Midbrain (tissue), 1 donor: ENCODE measurements around the gene WWTR1.
A peak's percentile ranks its signal among the peaks of the same experiment; 100 is the strongest.

ENCODE experiments used
- DNase-seq: peaks from one replicate; lab custom pipeline; 2025; lab: John Stamatoyannopoulos, UW

Gene WWTR1

GRCh38 chr3:149654188-149654601 lies 3.6 kb downstream of the WWTR1 start:
- no peak for DNase-seq

- DNase-seq, result no peak
Observed at GRCh38 chr3:149653564-149653963, 4.3 kb downstream of the WWTR1 start.

- no peak for DNase-seq
Observed at GRCh38 chr3:149653136-149653535, 4.7 kb downstream of the WWTR1 start.

GRCh38 chr3:149650828-149651227 lies 7.0 kb downstream of the WWTR1 start:
- DNase-seq, result no peak

- DNase-seq, result no peak
Observed at GRCh38 chr3:149648525-149648924, 9.3 kb downstream of the WWTR1 start.

- no peak for DNase-seq
Observed at GRCh38 chr3:149647812-149648211, 10.0 kb downstream of the WWTR1 start.

GRCh38 chr3:149647285-149647684 lies 10.5 kb downstream of the WWTR1 start:
- DNase-seq, result no peak

GRCh38 chr3:149646181-149646766 lies 11.6 kb downstream of the WWTR1 start:
- DNase-seq, result no peak

GRCh38 chr3:149643963-149644362 lies 13.9 kb downstream of the WWTR1 start:
- no peak for DNase-seq

- DNase-seq, result no peak
Observed at GRCh38 chr3:149643482-149643798, 14.4 kb downstream of the WWTR1 start.

GRCh38 chr3:149640976-149641728 lies 16.7 kb downstream of the WWTR1 start:
- no peak for DNase-seq

- no peak for DNase-seq
Observed at GRCh38 chr3:149639093-149639486, 18.7 kb downstream of the WWTR1 start.

- peak; percentile 31 for DNase-seq
Observed at GRCh38 chr3:149638228-149639092, 19.4 kb downstream of the WWTR1 start.

GRCh38 chr3:149635396-149635795 lies 22.4 kb downstream of the WWTR1 start:
- no peak for DNase-seq

- DNase-seq, result no peak
Observed at GRCh38 chr3:149634573-149634972, 23.3 kb downstream of the WWTR1 start.

- DNase-seq, result no peak
Observed at GRCh38 chr3:149634072-149634471, 23.8 kb downstream of the WWTR1 start.

- no peak for DNase-seq
Observed at GRCh38 chr3:149632225-149632624, 25.6 kb downstream of the WWTR1 start.

GRCh38 chr3:149630806-149631205 lies 27.0 kb downstream of the WWTR1 start:
- DNase-seq, result no peak

GRCh38 chr3:149628957-149629670 lies 28.7 kb downstream of the WWTR1 start:
- DNase-seq, result no peak

- DNase-seq, result no peak
Observed at GRCh38 chr3:149626671-149627070, 31.2 kb downstream of the WWTR1 start.

- no peak for DNase-seq
Observed at GRCh38 chr3:149625795-149626194, 32.0 kb downstream of the WWTR1 start.

GRCh38 chr3:149623824-149624223 lies 34.0 kb downstream of the WWTR1 start:
- no peak for DNase-seq
